ENCODE results near the gene CRABP2.

DNA sequence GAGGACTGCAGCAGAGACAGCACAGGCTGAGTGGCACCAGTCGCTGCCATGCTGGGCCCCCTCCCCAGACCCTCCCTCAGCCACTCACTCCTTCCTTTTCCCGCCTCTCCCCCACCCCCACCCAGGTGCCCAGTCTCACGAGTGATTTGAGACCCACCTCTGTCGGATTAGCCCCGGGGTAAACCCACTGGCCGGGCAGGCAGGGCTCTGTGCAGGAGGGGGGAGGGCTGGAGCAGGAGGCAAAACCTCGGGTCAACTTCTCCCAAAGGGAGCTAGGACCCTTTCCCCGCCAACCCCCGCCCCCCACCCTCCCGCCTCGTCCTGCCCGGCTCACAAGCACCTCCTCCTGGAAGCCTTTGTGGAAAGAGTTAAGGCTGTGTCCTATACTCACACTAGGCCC, 39.0 kb upstream of the CRABP2 start:
- TF ChIP-seq, protein P1, sequence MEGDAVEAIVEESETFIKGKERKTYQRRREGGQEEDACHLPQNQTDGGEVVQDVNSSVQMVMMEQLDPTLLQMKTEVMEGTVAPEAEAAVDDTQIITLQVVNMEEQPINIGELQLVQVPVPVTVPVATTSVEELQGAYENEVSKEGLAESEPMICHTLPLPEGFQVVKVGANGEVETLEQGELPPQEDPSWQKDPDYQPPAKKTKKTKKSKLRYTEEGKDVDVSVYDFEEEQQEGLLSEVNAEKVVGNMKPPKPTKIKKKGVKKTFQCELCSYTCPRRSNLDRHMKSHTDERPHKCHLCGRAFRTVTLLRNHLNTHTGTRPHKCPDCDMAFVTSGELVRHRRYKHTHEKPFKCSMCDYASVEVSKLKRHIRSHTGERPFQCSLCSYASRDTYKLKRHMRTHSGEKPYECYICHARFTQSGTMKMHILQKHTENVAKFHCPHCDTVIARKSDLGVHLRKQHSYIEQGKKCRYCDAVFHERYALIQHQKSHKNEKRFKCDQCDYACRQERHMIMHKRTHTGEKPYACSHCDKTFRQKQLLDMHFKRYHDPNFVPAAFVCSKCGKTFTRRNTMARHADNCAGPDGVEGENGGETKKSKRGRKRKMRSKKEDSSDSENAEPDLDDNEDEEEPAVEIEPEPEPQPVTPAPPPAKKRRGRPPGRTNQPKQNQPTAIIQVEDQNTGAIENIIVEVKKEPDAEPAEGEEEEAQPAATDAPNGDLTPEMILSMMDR (IDR thresholded peaks at IDR 0.05): no peak
- no peak for TF ChIP-seq EZH2 (IDR thresholded peaks at IDR 0.05; ENCODE audit: borderline replicate concordance, insufficient read depth, low read depth, low read length, poor library complexity, severe bottlenecking)
